GM21423 (cell line): ENCODE data around the gene KIAA1328.

Source experiments
- ATAC-seq: cut with Tn5 transposase; IDR thresholded peaks from one replicate; pipeline ENCODE4 v1.9.1; 2021; ENCODE audit warnings: mild to moderate bottlenecking, moderate library complexity; ENCODE audit not compliant: unreplicated experiment

Gene KIAA1328

GRCh38 chr18:37272841-37273240 is 443.9 kb downstream of the KIAA1328 start:
- no peak for ATAC-seq

GRCh38 chr18:37274309-37275236 is 445.6 kb downstream of the KIAA1328 start:
- no peak for ATAC-seq

GRCh38 chr18:37275237-37275741 is 446.4 kb downstream of the KIAA1328 start:
- no peak for ATAC-seq

- no peak for ATAC-seq
Observed at GRCh38 chr18:37276111-37276890, 447.4 kb downstream of the KIAA1328 start.

- ATAC-seq = no peak
Observed at GRCh38 chr18:37277804-37278203, 448.9 kb downstream of the KIAA1328 start.
